ENCODE data around the gene XRCC2. TPM values are rescaled to one million over a fixed set of nuclear protein-coding genes. Genes with fewer than 3 reads are reported as not detected.
"Not testable (repeated sequence)": the region's sequence is repeated elsewhere in the genome, so short reads cannot be mapped to it uniquely, and the experiment has no call there.

Gene XRCC2
- total RNA-seq, 1 experiment from 2014 or later = 10.4 TPM

- peak; percentile 38 for DNase-seq (ENCODE audit: low spot score)
Measured at GRCh38 chr7:152664636-152665035, 11.3 kb downstream of the XRCC2 start.

- no peak for DNase-seq (ENCODE audit: low spot score)
Measured at GRCh38 chr7:152663931-152664330, 12.0 kb downstream of the XRCC2 start.

- no peak for DNase-seq (ENCODE audit: low spot score)
Measured at GRCh38 chr7:152663148-152663740, 12.7 kb downstream of the XRCC2 start.

DNA sequence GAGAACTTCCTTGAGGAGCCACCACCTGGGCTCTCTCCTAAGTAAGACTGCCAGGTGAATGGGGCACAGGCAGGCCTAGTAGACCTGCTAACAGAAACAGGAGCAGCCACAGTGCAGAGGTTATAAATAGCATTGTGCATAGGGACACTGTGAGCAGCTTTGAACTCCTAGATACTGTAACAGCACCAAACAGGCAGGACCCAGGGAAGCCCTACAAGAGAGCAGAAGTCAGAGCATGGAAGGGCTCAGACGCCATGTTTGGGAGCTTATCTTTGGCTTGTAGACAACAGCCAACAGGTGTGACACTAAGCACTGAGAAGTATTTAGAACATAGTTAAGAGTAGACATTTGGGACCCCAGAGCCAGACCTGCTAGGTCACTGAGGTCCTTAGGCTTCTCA lies 14.5 kb downstream of the XRCC2 start:
- DNase-seq (ENCODE audit: low spot score) = no peak

GRCh38 chr7:152660021-152660420 lies 15.9 kb downstream of the XRCC2 start:
- no peak for DNase-seq (ENCODE audit: low spot score)

GRCh38 chr7:152654971-152655370 lies 21.0 kb downstream of the XRCC2 start:
- no peak for DNase-seq (ENCODE audit: low spot score)

GRCh38 chr7:152649220-152649619 lies 26.7 kb downstream of the XRCC2 start:
- no peak for DNase-seq (ENCODE audit: low spot score)

- no peak for DNase-seq (ENCODE audit: low spot score)
Measured at GRCh38 chr7:152647009-152647408, 28.9 kb downstream of the XRCC2 start.

DNA sequence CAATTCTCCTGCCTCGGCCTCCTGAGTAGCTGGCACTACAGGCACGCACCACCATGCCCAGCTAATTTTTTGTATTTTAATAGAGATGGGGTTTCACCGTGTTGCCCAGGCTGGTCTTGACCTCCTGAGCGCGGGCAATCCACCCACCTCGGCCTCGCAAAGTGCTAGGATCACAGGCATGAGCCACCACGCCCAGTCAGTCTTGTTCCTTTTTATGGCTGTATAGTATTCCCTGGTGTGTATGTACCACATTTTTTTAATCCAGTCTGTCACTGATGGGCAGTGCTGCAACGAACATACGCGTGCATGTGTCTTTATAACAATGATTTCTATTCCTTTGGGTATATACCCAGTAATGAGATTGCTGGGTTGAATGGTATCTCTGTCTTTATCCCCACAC lies 29.4 kb downstream of the XRCC2 start:
- DNase-seq (ENCODE audit: low spot score) = not testable (repeated sequence)

- DNase-seq (ENCODE audit: low spot score) = no peak
Measured at GRCh38 chr7:152643979-152644559, 31.9 kb downstream of the XRCC2 start.

GRCh38 chr7:152641384-152641783 lies 34.6 kb downstream of the XRCC2 start:
- DNase-seq (ENCODE audit: low spot score) = no peak

DNA sequence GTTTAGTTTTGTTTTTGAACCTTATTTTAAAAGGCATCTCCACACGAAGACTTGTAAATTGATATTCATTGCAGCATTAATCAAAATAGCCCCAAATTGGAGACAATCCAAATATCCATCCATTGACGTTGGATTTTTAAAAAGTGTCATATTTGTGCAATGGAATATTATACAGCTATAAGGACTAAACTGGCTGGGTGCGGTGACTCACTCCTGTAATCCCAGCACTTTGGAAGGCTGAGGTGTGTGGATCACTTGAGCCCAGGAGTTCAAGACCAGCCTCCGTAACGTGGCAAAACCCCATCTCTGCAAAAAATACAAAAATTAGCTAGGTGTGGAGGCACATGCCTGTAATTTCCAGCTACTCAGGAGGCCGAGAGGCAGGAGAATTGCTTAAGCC lies 35.1 kb downstream of the XRCC2 start:
- DNase-seq (ENCODE audit: low spot score) = no peak

GRCh38 chr7:152637920-152638580 lies 37.9 kb downstream of the XRCC2 start:
- DNase-seq (ENCODE audit: low spot score) = no peak

- DNase-seq (ENCODE audit: low spot score) = no peak
Measured at GRCh38 chr7:152637161-152637560, 38.8 kb downstream of the XRCC2 start.

- no peak for DNase-seq (ENCODE audit: low spot score)
Measured at GRCh38 chr7:152636441-152636840, 39.5 kb downstream of the XRCC2 start.

GRCh38 chr7:152633504-152633903 lies 42.4 kb downstream of the XRCC2 start:
- DNase-seq (ENCODE audit: low spot score) = no peak

DNA sequence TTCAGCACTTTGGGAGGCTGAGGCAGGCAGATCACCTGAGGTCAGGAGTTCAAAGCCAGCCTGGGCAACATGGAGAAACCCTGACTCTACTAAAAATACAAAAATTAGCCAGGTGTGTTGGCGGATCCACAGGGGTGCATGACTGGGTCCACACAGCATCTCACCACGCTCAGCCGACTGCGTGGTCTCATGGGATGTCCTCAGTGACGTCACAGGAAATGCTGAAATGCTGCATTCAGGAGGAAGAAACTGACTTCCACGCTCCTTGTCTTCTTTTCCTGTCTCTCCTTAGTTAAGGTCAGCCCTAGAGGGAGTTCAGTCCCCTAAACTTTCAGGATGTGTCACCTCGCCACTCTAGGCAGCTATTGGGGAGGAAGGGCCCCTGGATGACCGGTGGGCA lies 42.9 kb downstream of the XRCC2 start:
- no peak for DNase-seq (ENCODE audit: low spot score)

- DNase-seq (ENCODE audit: low spot score) = not testable (repeated sequence)
Measured at GRCh38 chr7:152628772-152629171, 47.2 kb downstream of the XRCC2 start.

DNA sequence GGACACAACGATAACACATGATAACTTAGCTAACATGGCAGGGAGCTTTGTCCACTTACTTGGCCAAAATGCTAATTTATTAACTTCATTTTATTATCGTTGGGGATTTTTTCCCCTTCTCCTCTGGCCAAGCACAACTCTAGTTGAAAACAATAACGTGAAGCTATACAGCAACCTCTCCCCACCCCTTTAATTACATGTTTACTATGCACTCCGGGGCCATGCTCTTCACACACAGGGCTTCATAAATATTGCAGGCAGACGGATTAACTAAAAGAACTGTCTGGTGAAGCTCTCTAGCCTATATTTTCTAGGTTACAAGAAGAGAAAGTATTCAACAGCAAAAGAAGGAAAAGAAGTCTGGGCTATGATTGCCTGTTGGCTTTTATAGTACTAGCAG lies 51.7 kb downstream of the XRCC2 start:
- no peak for DNase-seq (ENCODE audit: low spot score)

DNA sequence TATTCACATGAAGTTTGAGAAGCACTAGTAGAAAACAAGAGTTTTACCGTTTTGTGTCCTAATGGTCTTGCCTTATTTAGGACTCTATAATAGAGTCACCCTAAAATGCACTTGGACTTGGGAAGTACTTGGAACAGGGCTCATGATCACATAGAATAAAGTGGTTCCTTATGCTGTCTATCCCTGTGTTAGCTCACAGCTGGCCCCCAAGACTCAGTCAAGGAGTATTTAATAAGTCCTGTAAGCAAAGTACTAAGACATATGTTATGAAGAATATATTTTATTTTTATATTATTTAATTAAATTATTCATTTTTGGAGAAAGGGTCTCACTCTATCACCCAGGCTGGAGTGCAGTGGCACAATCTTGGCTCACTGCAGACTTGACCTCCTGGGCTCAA lies 54.5 kb downstream of the XRCC2 start:
- DNase-seq (ENCODE audit: low spot score) = no peak

DNA sequence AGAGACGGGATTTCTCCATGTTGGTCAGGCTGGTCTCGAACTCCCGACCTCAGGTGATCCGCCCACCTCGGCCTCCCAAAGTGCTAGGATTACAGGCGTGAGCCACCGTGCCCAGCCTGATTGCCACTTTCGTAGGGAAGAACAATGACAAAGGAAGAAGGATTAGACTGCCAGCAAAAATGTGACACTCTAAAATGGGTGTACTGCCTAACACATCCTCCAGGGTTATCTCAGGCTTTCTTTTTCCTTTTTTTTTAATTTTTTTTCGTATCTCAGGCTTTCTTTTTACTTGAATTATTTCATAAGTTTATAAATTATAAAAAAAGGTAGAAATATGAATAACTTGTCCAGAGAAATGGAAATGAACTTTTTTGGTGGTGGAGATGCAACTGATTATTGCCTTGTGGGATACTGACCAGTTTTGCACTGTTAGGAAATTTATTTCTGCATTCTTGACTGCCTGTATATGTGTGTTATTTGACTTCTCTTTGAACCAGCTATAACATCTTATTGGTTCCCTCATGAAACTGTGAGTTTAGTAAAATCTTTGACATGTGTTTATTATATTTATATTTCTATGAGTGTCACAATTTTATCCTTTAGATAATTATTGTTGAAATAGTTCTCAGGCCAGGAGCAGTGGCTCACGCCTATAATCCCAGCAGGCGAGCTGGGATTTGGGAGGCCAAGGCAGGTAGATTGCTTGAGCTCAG lies 56.8 kb downstream of the XRCC2 start:
- no peak for DNase-seq (ENCODE audit: low spot score)

- no peak for DNase-seq (ENCODE audit: low spot score)
Measured at GRCh38 chr7:152618427-152618826, 57.5 kb downstream of the XRCC2 start.

GRCh38 chr7:152617056-152617455 lies 58.9 kb downstream of the XRCC2 start:
- no peak for DNase-seq (ENCODE audit: low spot score)
